GM13977 (cell line): Measurements from ENCODE around the gene LTC4S.
A peak's percentile ranks its signal among the peaks of the same experiment; 100 is the strongest.

Experiments
- DNase-seq: peaks from one replicate; pipeline ENCODE4 v3.0.0; 2012; ENCODE audit warnings: low spot score
- CTCF ChIP-seq: IDR thresholded peaks from 2 replicates; pipeline ENCODE4 v1.5.1; 2012; ENCODE audit warnings: mild to moderate bottlenecking, control low read depth; ENCODE audit not compliant: insufficient read depth; ENCODE audit errors: extremely low read depth, missing control alignments
- in situ Hi-C: fragments of 300-500 bp; cut with MboI; formaldehyde crosslinking; loops from one replicate; pipeline ENCODE4 v1.12.0; 2022; ENCODE audit warnings: low sequenced_read_pairs, low pct_unique_long_range_greater_than_20kb, mixed read lengths, inconsistent platforms; ENCODE audit not compliant: unreplicated experiment

The LTC4S gene

GRCh38 chr5:179802207-179802883 is 8.6 kb downstream of the LTC4S start:
- no peak for TF ChIP-seq CTCF
- in situ Hi-C loops, result no loop called here
- no peak for DNase-seq

- no peak for DNase-seq
Measured at GRCh38 chr5:179802950-179803562, 9.3 kb downstream of the LTC4S start.

GRCh38 chr5:179803651-179804554 is 10.1 kb downstream of the LTC4S start:
- DNase-seq, result peak; percentile 39
- in situ Hi-C loops, result no loop called here
- no peak for TF ChIP-seq CTCF

More at GRCh38 chr5:179802950-179803562, 9.3 kb downstream of the LTC4S start:
- no peak for TF ChIP-seq CTCF
- in situ Hi-C loops, result no loop called here

- in situ Hi-C loops, result no loop called here
- TF ChIP-seq CTCF, result no peak
- DNase-seq, result no peak
Measured at GRCh38 chr5:179804555-179804947, 10.8 kb downstream of the LTC4S start.

- TF ChIP-seq CTCF, result no peak
- in situ Hi-C loops, result no loop called here
- DNase-seq, result no peak
Measured at GRCh38 chr5:179805070-179805528, 11.3 kb downstream of the LTC4S start.

- in situ Hi-C loops, result no loop called here
- TF ChIP-seq CTCF, result no peak
- DNase-seq, result peak; percentile 88
Measured at GRCh38 chr5:179805529-179806249, 11.9 kb downstream of the LTC4S start.
